Measurements from ENCODE around the gene AP3D1.

- TF ChIP-seq CTCF (conservative IDR thresholded peaks at IDR 0.05; ENCODE audit: low read depth, low read length) (no peak), EZH2phosphoT487 (IDR thresholded peaks at IDR 0.05; ENCODE audit: borderline replicate concordance, low read length) (no peak), EZH2 (IDR thresholded peaks at IDR 0.05; ENCODE audit: low read length, unreplicated experiment) (no peak)
These were observed 80.2 kb downstream of the AP3D1 start for GRCh38 chr19:2070986-2071673.

All from PC-3 (cell line).